NT2/D1 (cell line): Measurements from ENCODE around the gene LRIG3.

Experiments
- SUZ12 ChIP-seq: IDR thresholded peaks from 2 replicates; pipeline ENCODE4 v1.6.1; 2011; ENCODE audit not compliant: insufficient read length, insufficient read depth; ENCODE audit errors: extremely low read depth
- YY1 ChIP-seq: IDR thresholded peaks from 2 replicates; pipeline ENCODE4 v1.6.1; 2011; ENCODE audit not compliant: insufficient read length, insufficient read depth
- ZNF274 ChIP-seq: IDR thresholded peaks from 2 replicates; pipeline ENCODE4 v1.6.1; 2011; ENCODE audit warnings: mild to moderate bottlenecking, low read depth, low read length

DNA sequence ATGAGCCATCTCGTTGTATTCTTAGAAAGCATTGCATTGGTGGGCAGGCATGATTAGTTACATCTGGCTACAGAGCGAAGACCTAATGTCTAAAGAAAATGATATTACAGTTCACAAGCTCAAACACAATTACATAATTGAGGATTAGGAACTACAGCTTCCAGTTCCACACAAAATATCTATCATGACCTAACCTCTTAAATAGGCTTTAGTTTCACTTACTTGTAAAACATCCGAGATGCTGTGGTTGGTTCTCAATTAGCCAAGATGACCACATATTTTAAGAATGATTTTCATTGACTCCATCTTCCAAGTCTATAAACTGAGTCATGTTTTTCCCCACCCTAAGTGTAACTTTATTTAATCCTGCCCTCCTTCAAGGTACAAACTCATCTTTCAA lies 69.5 kb downstream of the LRIG3 start:
- TF ChIP-seq YY1 (no peak), ZNF274 (no peak), SUZ12 (no peak)
